Spleen (tissue), 7 donors: ENCODE results near the gene LRRC40.

Experiments used
- CTCF ChIP-seq, 11 experiments: fragments of 200-600 bp in 7 of 11; fragments of 450-650 bp in 4 of 11; sonication (generic) in 4 of 11; IDR thresholded peaks in 8 of 11; conservative IDR thresholded peaks in 3 of 11; 1 replicate in 7 of 11; 2 replicates in 4 of 11; pipeline versions ENCODE4 v1.4.0 to v1.8.0; 2016 to 2021; ENCODE audit warnings: antibody characterized with exemption in 11 of 11, inconsistent platforms in 4 of 11, mild to moderate bottlenecking in 1 of 11
- POLR2A ChIP-seq, 3 donors: fragments of 450-650 bp; IDR thresholded peaks; one replicate each; pipeline ENCODE4 v1.5.1; 2017; ENCODE audit warnings: antibody characterized with exemption in 3 of 3, mild to moderate bottlenecking in 1 of 3
- POLR2AphosphoS5 ChIP-seq, 3 donors: sonication (generic); formaldehyde crosslinking; IDR thresholded peaks; one replicate each; pipeline ENCODE4 v1.5.1; 2017; ENCODE audit warnings: antibody characterized with exemption in 3 of 3
- donor health status: DM: no; HTN: no; CAD: no; lungs with moderate emphysema.
- donor health status: DM: no; HTN: no; CAD: no.
- donor health status: DM: no; HTN: no; CAD: no.

GRCh38 chr1:70234733-70235132, 29.4 kb upstream of the LRRC40 start:
- no peak for TF ChIP-seq CTCF (IDR thresholded peaks at IDR 0.05 in 8 of 11, conservative IDR thresholded peaks at IDR 0.05 in 3 of 11)
- no peak for TF ChIP-seq POLR2A (IDR thresholded peaks at IDR 0.05)
- no peak for TF ChIP-seq POLR2AphosphoS5 (IDR thresholded peaks at IDR 0.05)
